PC-9 (cell line): ENCODE measurements around the gene SEL1L3. TPM values are rescaled to one million over a fixed set of nuclear protein-coding genes. Genes with fewer than 3 reads are reported as not detected.

Source experiments
- BruUV-seq: library from RNA; stranded (reverse); fragments of 400-500 nt; replicated peaks from 2 replicates; lab custom pipeline; 2021; lab: Mats Ljungman, UMichigan
- CTCF ChIA-PET: fragments of 300-600 bp; sonication (Branson Sonifier 250); formaldehyde crosslinking; loops from one replicate; lab custom pipeline; 2022; ENCODE audit warnings: antibody characterized with exemption; lab: Charles Lee
- POLR2A ChIA-PET: fragments of 300-600 bp; sonication (Branson Sonifier 250); formaldehyde crosslinking; loops from one replicate; lab custom pipeline; 2022; ENCODE audit warnings: antibody characterized with exemption; ENCODE audit not compliant: unreplicated experiment; lab: Charles Lee
- DNase-seq, 2 experiments: peaks; one replicate each; pipeline versions ENCODE4 v3.0.0 to v3.0.0-alpha.2; 2015 to 2022; ENCODE audit warnings: mixed read lengths in 1 of 2
- H2AFZ ChIP-seq: fragments of 200-600 bp; sonication (generic); 2 replicates; pipeline ENCODE4 v1.8.1; 2017; ENCODE audit warnings: antibody characterized with exemption
- H3F3A ChIP-seq: fragments of 200-600 bp; sonication (generic); 2 replicates; pipeline ENCODE4 v1.8.1; 2017; ENCODE audit warnings: antibody characterized with exemption, mild to moderate bottlenecking, low read depth; ENCODE audit not compliant: insufficient read depth
- H3K27ac ChIP-seq: fragments of 200-600 bp; sonication (generic); 2 replicates; pipeline ENCODE4 v1.6.1; 2016; ENCODE audit warnings: mixed run types
- H3K27me3 ChIP-seq: fragments of 200-600 bp; sonication (generic); 2 replicates; pipeline ENCODE4 v1.6.1; 2016; ENCODE audit warnings: low read depth, mixed run types; ENCODE audit not compliant: insufficient read depth
- H3K36me3 ChIP-seq: fragments of 200-600 bp; sonication (generic); 2 replicates; pipeline ENCODE4 v1.6.1; 2016; ENCODE audit warnings: low read depth, mixed run types
- H3K4me1 ChIP-seq: fragments of 200-600 bp; sonication (generic); replicated peaks from 2 replicates; pipeline ENCODE4 v1.6.1; 2016; ENCODE audit warnings: mixed run types; ENCODE audit not compliant: insufficient read depth
- H3K4me2 ChIP-seq: fragments of 200-600 bp; sonication (generic); 2 replicates; pipeline ENCODE4 v1.6.1; 2017; ENCODE audit warnings: mixed run types
- H3K4me3 ChIP-seq: fragments of 200-600 bp; sonication (generic); 2 replicates; pipeline ENCODE4 v1.6.1; 2016; ENCODE audit warnings: mixed run types
- H3K79me2 ChIP-seq: fragments of 200-600 bp; sonication (generic); 2 replicates; pipeline ENCODE4 v1.6.1; 2017; ENCODE audit warnings: low read depth, mixed run types
- H3K9me2 ChIP-seq: fragments of 200-600 bp; sonication (generic); 2 replicates; pipeline ENCODE4 v1.8.1; 2017; ENCODE audit warnings: mild to moderate bottlenecking; ENCODE audit not compliant: insufficient read depth
- H3K9me3 ChIP-seq: fragments of 200-600 bp; sonication (generic); 2 replicates; pipeline ENCODE4 v1.8.1; 2016; ENCODE audit warnings: low read depth; ENCODE audit not compliant: insufficient read depth
- H4K20me1 ChIP-seq: fragments of 200-600 bp; sonication (generic); 2 replicates; pipeline ENCODE4 v1.8.1; 2017; ENCODE audit not compliant: insufficient read depth
- CTCF ChIP-seq: fragments of 200-600 bp; sonication (generic); conservative IDR thresholded peaks from 2 replicates; pipeline ENCODE4 v1.6.1; 2017; ENCODE audit warnings: mixed run types, antibody characterized with exemption, mild to moderate bottlenecking, moderate library complexity
- EZH2 ChIP-seq: fragments of 200-600 bp; sonication (generic); IDR thresholded peaks from 2 replicates; pipeline ENCODE4 v1.8.0; 2017; ENCODE audit warnings: antibody characterized with exemption, low read depth
- intact Hi-C: fragments of 100-400 bp; cut with micrococcal nuclease; formaldehyde crosslinking; loops from one replicate; pipeline ENCODE4 v1.10.0; 2022; ENCODE audit not compliant: unreplicated experiment
- total RNA-seq: library from RNA; stranded (reverse); gene quantifications from 2 replicates; pipeline ENCODE4 v1.2.3, GENCODE V29; 2021

SEL1L3 gene
- total RNA-seq, 1 experiment from 2014 or later, result 79.2 TPM

GRCh38 chr4:25807102-25807728 lies 55.6 kb downstream of the SEL1L3 start:
- CTCF ChIA-PET, result no interaction called here
- POLR2A ChIA-PET, result no interaction called here
- intact Hi-C loops, result no loop called here
- no peak for DNase-seq
- Histone ChIP-seq H3K4me3 (no peak overlapping the region), H4K20me1 (no peaks in the 10 kb centered on the region), H2AFZ (no peak overlapping the region), H3K27ac (no peak overlapping the region), H3K4me2 (no peak overlapping the region), H3K9me3 (no peaks in the 10 kb centered on the region), H3K79me2 (no peaks in the 10 kb centered on the region), H3K4me1 (no peaks in the 10 kb centered on the region), H3F3A (no peaks in the 10 kb centered on the region), H3K27me3 (no peaks in the 10 kb centered on the region), H3K36me3 (peaks cover 6% of the 10 kb centered on the region; the same call in 1 of the 2 replicates), H3K9me2 (no peaks in the 10 kb centered on the region)
- no TSS peak for BruUV-seq
- no peak for TF ChIP-seq CTCF
- TF ChIP-seq EZH2, result no peak

- no peaks in the 10 kb centered on the region for H3F3A ChIP-seq
- DNase-seq, result no peak
- ChIA-PET POLR2A (no interaction called here), CTCF (no interaction called here)
- H3K27ac ChIP-seq, result no peak overlapping the region
- no peak overlapping the region for H2AFZ ChIP-seq
- TF ChIP-seq EZH2, result no peak
- TF ChIP-seq CTCF, result no peak
- no peaks in the 10 kb centered on the region for H3K9me3 ChIP-seq
- no peak overlapping the region for H3K4me3 ChIP-seq
- intact Hi-C loops, result no loop called here
- no TSS peak for BruUV-seq
- no peaks in the 10 kb centered on the region for H3K4me1 ChIP-seq
- no peaks in the 10 kb centered on the region for H4K20me1 ChIP-seq
- H3K27me3 ChIP-seq, result no peaks in the 10 kb centered on the region
- peaks cover 6% of the 10 kb centered on the region; the same call in 1 of the 2 replicates for H3K36me3 ChIP-seq
- no peaks in the 10 kb centered on the region for H3K79me2 ChIP-seq
- H3K9me2 ChIP-seq, result no peaks in the 10 kb centered on the region
- H3K4me2 ChIP-seq, result no peak overlapping the region
Observed at GRCh38 chr4:25805255-25805860, 57.4 kb downstream of the SEL1L3 start.

- no peaks in the 10 kb centered on the region for H3K27me3 ChIP-seq
Observed at GRCh38 chr4:25803720-25804225, 59.0 kb downstream of the SEL1L3 start.

More at GRCh38 chr4:25803720-25804225, 59.0 kb downstream of the SEL1L3 start:
- Histone ChIP-seq H3K4me1 (no peaks in the 10 kb centered on the region), H4K20me1 (no peaks in the 10 kb centered on the region), H3K27ac (no peak overlapping the region), H3K4me2 (no peak overlapping the region), H3K9me2 (no peaks in the 10 kb centered on the region), H3K36me3 (peaks cover 6% of the 10 kb centered on the region; the same call in 1 of the 2 replicates), H3K9me3 (no peaks in the 10 kb centered on the region), H3K4me3 (no peak overlapping the region), H3K79me2 (no peaks in the 10 kb centered on the region), H2AFZ (no peak overlapping the region), H3F3A (no peaks in the 10 kb centered on the region)
- BruUV-seq, result no TSS peak
- DNase-seq, result no peak
- TF ChIP-seq EZH2 (no peak), CTCF (no peak)
- POLR2A ChIA-PET, result no interaction called here
- CTCF ChIA-PET, result no interaction called here
- intact Hi-C loops, result no loop called here
